ENCODE results near the gene SEPTIN11.

- TF ChIP-seq EZH2 (IDR thresholded peaks at IDR 0.05; ENCODE audit: low read length, missing control alignments) (no peak), CTCF (conservative IDR thresholded peaks at IDR 0.05 in 1 of 2, IDR thresholded peaks at IDR 0.05 in 1 of 2; ENCODE audit: low read depth in 1 of 2, low read length in 2 of 2) (no peak)
Observed at GRCh38 chr4:76979236-76979635, 29.7 kb downstream of the SEPTIN11 start.

All from fibroblast of lung (primary cell).